ENCODE data around the gene TNNT2. TPM values are rescaled to one million over a fixed set of nuclear protein-coding genes. Genes with fewer than 3 reads are reported as not detected.

TNNT2 gene
- polyA plus RNA-seq (2013, experiment 1 of 4), result 17.3 TPM
- polyA plus RNA-seq (2013, experiment 2 of 4), result 13.8 TPM
- polyA plus RNA-seq (2013, experiment 3 of 4), result 9.9 TPM
- 13.0 TPM for polyA plus RNA-seq (2013, experiment 4 of 4)

DNA sequence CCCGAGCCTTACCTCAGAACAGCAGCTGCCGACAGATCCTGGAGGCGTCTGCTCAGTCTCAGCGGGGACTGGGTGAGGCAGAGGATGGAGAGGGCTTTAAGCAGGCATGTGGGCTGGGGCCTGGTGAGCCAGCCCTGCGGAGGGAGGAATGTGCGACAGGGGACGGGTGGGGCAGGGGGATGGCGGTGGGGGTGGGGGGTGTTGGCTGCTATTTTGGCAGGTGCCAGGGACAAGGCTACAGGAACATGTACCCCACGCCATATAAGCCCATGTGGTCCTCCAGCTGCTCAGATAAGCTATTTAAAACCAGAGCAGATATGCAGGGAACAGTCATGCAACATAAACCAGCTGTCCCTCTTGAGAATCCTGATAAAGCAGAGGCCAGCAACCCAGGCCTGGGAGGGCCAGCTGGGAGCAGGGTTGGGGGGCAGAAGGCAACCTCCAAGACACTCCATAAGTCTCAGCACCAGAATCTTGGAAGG is at the start of gene TNNT2:
TSS of gene TNNT2 (minus strand) at position 70 of the 482 bp plus-strand sequence. CDS start 4,426 bp downstream, outside the sequence.
- 75 to 79% methylated on average over 9 of the region's 9 CpGs for WGBS, 2 experiments
- Histone ChIP-seq H3K36me3 (ENCODE audit: control insufficient read depth, insufficient read depth, low read length) (no peaks in the 10 kb centered on the region), H3K9me3 (ENCODE audit: control insufficient read depth, low read length) (no peaks in the 10 kb centered on the region), H3K4me1 (ENCODE audit: control insufficient read depth, insufficient read depth, low read length) (peaks cover 51% of the 10 kb centered on the region), H3K27me3 (ENCODE audit: control insufficient read depth, insufficient read depth, low read length, poor library complexity, severe bottlenecking) (no peaks in the 10 kb centered on the region), H3K4me3 (ENCODE audit: insufficient read depth, low read depth, low read length) (peak within 1 kb of the TSS; percentile 0), H3K27ac (ENCODE audit: insufficient read depth, low read depth, low read length, poor library complexity, severe bottlenecking) (peak within 1 kb of the TSS; percentile 95)

DNA sequence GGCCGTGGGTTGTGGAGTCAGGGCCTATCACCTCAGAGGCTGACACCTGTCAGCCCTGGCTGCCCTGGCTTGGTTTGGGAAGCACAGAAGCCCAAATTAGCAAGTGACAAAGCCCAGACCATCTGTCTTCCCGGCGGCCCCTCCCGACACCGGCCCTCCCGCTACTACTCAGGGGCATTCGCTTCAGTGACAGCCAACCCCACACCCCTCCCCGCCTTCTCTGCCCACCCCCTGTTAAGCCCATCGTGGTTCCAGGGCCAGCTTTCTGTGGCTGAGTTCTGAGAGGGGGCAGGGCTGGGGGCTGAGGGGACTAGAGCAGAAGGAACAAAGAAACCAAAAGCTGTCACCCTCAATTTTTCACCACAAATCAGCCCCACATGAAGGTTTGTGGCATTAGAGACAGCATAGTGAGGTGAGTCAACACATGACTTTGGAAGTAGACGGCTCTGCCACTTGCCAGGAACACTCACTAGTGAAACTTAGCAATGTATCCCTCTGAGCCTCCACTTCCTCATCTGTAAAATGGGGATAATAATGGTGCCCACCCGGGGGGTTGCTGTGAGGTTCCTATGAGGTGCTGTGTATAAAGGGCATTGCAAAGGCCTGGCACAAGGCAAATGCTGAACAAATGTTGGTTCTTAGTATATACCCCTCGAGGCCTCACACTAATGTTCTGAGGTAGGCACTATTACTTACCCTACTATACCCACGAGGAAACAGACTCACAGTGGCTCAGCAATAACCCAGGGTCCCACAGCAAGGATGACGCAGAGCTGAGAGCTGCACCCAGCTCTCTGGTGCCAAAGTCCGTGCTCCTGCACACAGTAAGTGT is 49.2 kb upstream of the TNNT2 start:
- H3K4me1 ChIP-seq (ENCODE audit: control insufficient read depth, insufficient read depth, low read length), result peaks cover 12% of the 10 kb centered on the region
- 59 to 60% methylated on average over 12 to 15 of the region's 15 CpGs for WGBS, 2 experiments
- no peak overlapping the region for H3K27ac ChIP-seq (ENCODE audit: insufficient read depth, low read depth, low read length, poor library complexity, severe bottlenecking)
- no peaks in the 10 kb centered on the region for H3K27me3 ChIP-seq (ENCODE audit: control insufficient read depth, insufficient read depth, low read length, poor library complexity, severe bottlenecking)
- no peak overlapping the region for H3K4me3 ChIP-seq (ENCODE audit: insufficient read depth, low read depth, low read length)
- H3K36me3 ChIP-seq (ENCODE audit: control insufficient read depth, insufficient read depth, low read length), result no peaks in the 10 kb centered on the region
- H3K9me3 ChIP-seq (ENCODE audit: control insufficient read depth, low read length), result no peaks in the 10 kb centered on the region

DNA sequence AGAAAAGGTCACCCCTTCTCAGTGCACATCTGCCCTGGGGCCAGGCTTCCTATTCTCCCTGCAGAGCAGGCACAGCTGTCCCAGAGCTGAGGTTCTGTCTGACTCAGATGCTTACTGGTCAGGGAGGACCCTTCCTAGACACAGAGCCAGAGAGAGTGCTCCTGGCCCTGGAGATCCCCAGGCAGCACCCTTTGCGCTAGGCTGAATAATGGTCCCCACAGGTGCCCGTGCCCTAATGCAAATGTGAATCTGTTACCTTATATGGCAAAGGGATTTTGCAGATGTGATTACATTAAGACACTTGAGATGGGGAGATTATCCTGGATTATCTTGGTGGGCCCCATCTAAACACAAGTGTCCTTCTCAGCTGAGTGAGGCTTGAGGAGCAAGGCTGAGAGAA is 46.7 kb upstream of the TNNT2 start:
- no peaks in the 10 kb centered on the region for H3K9me3 ChIP-seq (ENCODE audit: control insufficient read depth, low read length)
- no peaks in the 10 kb centered on the region for H3K27me3 ChIP-seq (ENCODE audit: control insufficient read depth, insufficient read depth, low read length, poor library complexity, severe bottlenecking)
- no peaks in the 10 kb centered on the region for H3K36me3 ChIP-seq (ENCODE audit: control insufficient read depth, insufficient read depth, low read length)
- H3K27ac ChIP-seq (ENCODE audit: insufficient read depth, low read depth, low read length, poor library complexity, severe bottlenecking), result no peak overlapping the region
- no peak overlapping the region for H3K4me3 ChIP-seq (ENCODE audit: insufficient read depth, low read depth, low read length)
- H3K4me1 ChIP-seq (ENCODE audit: control insufficient read depth, insufficient read depth, low read length), result peaks cover 15% of the 10 kb centered on the region
- WGBS, 2 experiments, result 88 to 93% methylated on average over 2 of the region's 2 CpGs

DNA sequence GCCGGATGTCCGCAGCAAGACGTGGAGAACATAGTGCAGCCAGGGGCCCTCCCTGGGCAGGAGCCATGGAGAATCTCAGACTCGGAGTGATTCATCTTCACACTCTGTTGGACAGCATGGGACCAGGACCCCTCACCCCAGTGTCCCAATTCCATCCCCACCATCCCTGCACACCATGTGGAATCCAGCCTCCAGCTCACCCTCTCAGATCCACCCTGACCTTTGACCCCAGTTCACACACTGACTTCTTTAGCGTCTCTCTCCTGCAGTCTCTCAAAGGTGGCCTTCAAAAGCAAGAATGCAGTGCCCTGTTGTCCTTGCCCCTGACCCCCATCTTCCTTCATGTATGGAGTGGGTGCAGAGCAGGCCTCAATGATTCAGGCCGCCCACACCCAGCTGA is 46.2 kb upstream of the TNNT2 start:
- H3K4me1 ChIP-seq (ENCODE audit: control insufficient read depth, insufficient read depth, low read length), result peaks cover 15% of the 10 kb centered on the region
- no peaks in the 10 kb centered on the region for H3K36me3 ChIP-seq (ENCODE audit: control insufficient read depth, insufficient read depth, low read length)
- H3K9me3 ChIP-seq (ENCODE audit: control insufficient read depth, low read length), result no peaks in the 10 kb centered on the region
- no peaks in the 10 kb centered on the region for H3K27me3 ChIP-seq (ENCODE audit: control insufficient read depth, insufficient read depth, low read length, poor library complexity, severe bottlenecking)
- WGBS, 2 experiments, result 88 to 90% methylated on average over 6 of the region's 6 CpGs
- H3K4me3 ChIP-seq (ENCODE audit: insufficient read depth, low read depth, low read length), result no peak overlapping the region
- no peak overlapping the region for H3K27ac ChIP-seq (ENCODE audit: insufficient read depth, low read depth, low read length, poor library complexity, severe bottlenecking)

DNA sequence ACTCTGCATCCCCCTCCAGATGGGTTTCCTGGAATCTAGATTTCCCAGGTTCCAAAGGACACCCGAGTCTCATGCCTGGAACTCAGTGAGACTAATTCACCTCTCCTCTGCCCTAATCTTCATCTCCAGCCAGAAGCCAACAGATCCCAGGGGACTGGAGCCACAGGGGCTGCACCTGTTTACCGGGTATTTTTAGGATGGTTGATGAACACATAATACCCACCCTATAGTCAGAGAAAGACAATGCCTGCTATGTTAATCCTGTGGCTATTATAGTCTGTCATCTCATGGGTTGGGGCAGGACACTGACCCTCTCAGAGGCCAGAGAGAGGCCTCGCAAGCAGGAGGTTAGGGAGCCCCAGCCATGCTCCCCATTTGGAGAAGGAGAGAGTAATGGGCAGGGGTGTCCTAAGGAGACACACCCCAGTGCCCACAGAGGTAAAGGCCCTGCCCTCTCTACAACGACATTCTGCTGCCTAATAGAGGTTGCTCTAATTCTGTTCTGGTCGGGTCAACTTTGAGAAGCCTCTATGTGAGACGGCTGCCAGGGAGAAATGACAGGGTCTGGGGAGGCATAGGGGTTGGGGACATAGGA is 45.1 kb upstream of the TNNT2 start:
- H3K36me3 ChIP-seq (ENCODE audit: control insufficient read depth, insufficient read depth, low read length), result no peaks in the 10 kb centered on the region
- no peaks in the 10 kb centered on the region for H3K9me3 ChIP-seq (ENCODE audit: control insufficient read depth, low read length)
- peaks cover 15% of the 10 kb centered on the region for H3K4me1 ChIP-seq (ENCODE audit: control insufficient read depth, insufficient read depth, low read length)
- no peak overlapping the region for H3K27ac ChIP-seq (ENCODE audit: insufficient read depth, low read depth, low read length, poor library complexity, severe bottlenecking)
- H3K4me3 ChIP-seq (ENCODE audit: insufficient read depth, low read depth, low read length), result no peak overlapping the region
- no peaks in the 10 kb centered on the region for H3K27me3 ChIP-seq (ENCODE audit: control insufficient read depth, insufficient read depth, low read length, poor library complexity, severe bottlenecking)
- WGBS, 2 experiments, result 84 to 91% methylated on average over 5 to 6 of the region's 6 CpGs

DNA sequence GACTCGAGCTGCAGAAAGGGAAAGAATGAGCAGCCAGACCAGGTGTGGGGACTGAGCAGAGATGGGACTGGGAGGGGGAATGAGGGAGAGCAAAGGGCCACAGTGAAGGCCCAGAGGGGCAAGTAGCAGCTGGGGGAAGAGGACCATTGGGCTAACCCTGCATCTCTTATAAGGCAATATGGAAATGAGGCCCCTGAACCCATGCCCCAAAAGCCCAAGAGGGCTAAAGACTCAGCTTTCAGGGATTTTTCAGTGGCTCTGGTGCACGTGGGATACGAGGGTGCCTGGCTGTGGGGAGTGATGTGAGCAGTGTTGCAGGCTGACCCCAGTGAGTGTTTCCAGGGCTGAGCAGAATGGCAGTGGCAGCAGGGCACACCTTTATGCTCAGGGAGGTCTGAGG is 44.5 kb upstream of the TNNT2 start:
- 68 to 74% methylated on average over 3 of the region's 3 CpGs for WGBS, 2 experiments
- Histone ChIP-seq H3K36me3 (ENCODE audit: control insufficient read depth, insufficient read depth, low read length) (no peaks in the 10 kb centered on the region), H3K4me3 (ENCODE audit: insufficient read depth, low read depth, low read length) (no peak overlapping the region), H3K27ac (ENCODE audit: insufficient read depth, low read depth, low read length, poor library complexity, severe bottlenecking) (no peak overlapping the region), H3K27me3 (ENCODE audit: control insufficient read depth, insufficient read depth, low read length, poor library complexity, severe bottlenecking) (no peaks in the 10 kb centered on the region), H3K9me3 (ENCODE audit: control insufficient read depth, low read length) (no peaks in the 10 kb centered on the region), H3K4me1 (ENCODE audit: control insufficient read depth, insufficient read depth, low read length) (peaks cover 15% of the 10 kb centered on the region)

DNA sequence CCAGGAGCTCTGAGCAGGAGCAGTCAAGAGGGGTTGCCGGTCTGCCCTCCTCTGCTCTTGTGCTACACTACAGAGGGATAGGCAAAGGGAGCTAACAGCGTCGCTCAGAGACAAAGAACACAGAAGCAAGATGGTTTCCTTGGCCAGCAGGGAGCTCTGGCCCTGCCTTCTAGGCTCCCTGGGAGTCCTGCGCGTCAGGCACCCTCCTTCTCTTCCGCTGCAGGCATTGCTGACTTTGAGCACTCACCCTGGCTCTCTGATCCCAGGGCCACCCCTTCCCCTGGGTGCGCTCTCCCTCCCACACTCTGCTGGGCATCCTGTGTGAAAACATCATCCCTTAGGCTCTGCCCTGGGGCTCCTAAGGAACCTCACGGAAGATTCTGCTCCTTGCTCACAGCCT is 43.6 kb upstream of the TNNT2 start:
- Histone ChIP-seq H3K4me3 (ENCODE audit: insufficient read depth, low read depth, low read length) (no peak overlapping the region), H3K27ac (ENCODE audit: insufficient read depth, low read depth, low read length, poor library complexity, severe bottlenecking) (no peak overlapping the region), H3K27me3 (ENCODE audit: control insufficient read depth, insufficient read depth, low read length, poor library complexity, severe bottlenecking) (no peaks in the 10 kb centered on the region), H3K36me3 (ENCODE audit: control insufficient read depth, insufficient read depth, low read length) (no peaks in the 10 kb centered on the region), H3K4me1 (ENCODE audit: control insufficient read depth, insufficient read depth, low read length) (peaks cover 15% of the 10 kb centered on the region), H3K9me3 (ENCODE audit: control insufficient read depth, low read length) (no peaks in the 10 kb centered on the region)
- WGBS, 2 experiments, result 77 to 79% methylated on average over 8 of the region's 8 CpGs

DNA sequence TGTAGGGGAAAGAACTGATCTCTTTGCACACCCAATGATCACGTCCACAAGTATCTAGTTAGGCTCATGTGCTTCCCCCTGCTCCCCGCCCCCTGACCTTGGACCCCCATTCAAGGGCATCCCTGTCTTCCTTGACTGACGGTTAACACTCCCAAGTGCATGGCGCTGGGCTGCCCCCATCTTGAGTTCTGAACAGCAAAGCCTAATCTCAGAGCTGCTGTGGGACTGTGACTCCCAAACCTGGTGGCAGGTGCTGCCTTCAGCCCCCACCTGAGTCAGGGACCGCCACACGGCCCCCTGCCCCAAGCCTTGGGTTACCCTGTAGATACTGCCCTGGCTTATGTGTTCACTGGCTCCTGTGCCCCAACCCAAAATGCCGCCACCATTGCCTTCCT is 43.1 kb upstream of the TNNT2 start:
- Histone ChIP-seq H3K36me3 (ENCODE audit: control insufficient read depth, insufficient read depth, low read length) (no peaks in the 10 kb centered on the region), H3K27me3 (ENCODE audit: control insufficient read depth, insufficient read depth, low read length, poor library complexity, severe bottlenecking) (no peaks in the 10 kb centered on the region), H3K4me1 (ENCODE audit: control insufficient read depth, insufficient read depth, low read length) (peaks cover 15% of the 10 kb centered on the region), H3K9me3 (ENCODE audit: control insufficient read depth, low read length) (no peaks in the 10 kb centered on the region), H3K27ac (ENCODE audit: insufficient read depth, low read depth, low read length, poor library complexity, severe bottlenecking) (no peak overlapping the region), H3K4me3 (ENCODE audit: insufficient read depth, low read depth, low read length) (no peak overlapping the region)
- WGBS, 2 experiments, result 93% methylated on average over 7 of the region's 7 CpGs

DNA sequence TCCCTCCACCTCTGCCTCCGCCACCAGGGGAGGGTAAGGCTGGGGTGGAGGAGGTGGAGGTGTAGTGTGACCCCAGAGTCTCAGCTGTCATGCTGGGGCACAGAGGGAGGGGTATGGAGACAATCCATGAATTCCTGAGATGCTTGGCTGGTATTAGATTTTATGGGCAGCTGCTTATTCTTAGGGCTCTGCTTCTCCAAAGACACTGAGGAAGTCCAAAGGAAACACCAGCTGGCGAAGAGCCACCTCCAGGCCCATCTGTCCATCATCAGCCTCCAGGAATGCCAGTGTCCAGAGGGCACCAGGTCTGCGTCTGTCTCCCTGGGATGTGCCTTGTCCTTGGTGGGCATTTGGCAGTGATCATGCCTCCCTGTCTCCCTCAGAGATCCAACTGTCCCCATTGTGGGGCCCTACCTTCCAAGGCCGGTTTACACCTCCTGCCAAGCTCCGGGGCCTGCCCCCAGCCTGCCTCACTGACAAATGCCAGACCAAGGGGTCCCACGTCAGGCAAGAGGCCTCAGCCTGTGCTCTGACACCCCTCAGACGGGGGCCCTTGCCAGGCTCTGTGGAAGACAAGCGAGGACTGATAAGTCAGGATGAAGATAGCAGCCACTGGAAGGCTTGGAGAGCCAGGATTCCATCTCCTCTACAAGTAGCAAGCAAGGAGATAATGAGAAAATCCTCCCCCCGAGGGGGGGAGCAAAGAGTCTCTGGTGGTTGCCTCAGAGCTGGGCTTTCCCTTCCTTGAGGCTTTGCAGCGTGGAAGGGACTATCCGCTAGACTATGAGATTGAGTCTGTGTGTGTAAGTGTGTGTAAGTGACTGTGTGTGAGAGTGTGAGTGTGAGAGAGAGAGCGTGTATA is 42.5 kb upstream of the TNNT2 start:
- peaks cover 15% of the 10 kb centered on the region for H3K4me1 ChIP-seq (ENCODE audit: control insufficient read depth, insufficient read depth, low read length)
- H3K9me3 ChIP-seq (ENCODE audit: control insufficient read depth, low read length), result no peaks in the 10 kb centered on the region
- H3K36me3 ChIP-seq (ENCODE audit: control insufficient read depth, insufficient read depth, low read length), result no peaks in the 10 kb centered on the region
- no peaks in the 10 kb centered on the region for H3K27me3 ChIP-seq (ENCODE audit: control insufficient read depth, insufficient read depth, low read length, poor library complexity, severe bottlenecking)
- H3K4me3 ChIP-seq (ENCODE audit: insufficient read depth, low read depth, low read length), result no peak overlapping the region
- WGBS, 2 experiments, result 89 to 92% methylated on average over 12 of the region's 12 CpGs
- H3K27ac ChIP-seq (ENCODE audit: insufficient read depth, low read depth, low read length, poor library complexity, severe bottlenecking), result no peak overlapping the region

DNA sequence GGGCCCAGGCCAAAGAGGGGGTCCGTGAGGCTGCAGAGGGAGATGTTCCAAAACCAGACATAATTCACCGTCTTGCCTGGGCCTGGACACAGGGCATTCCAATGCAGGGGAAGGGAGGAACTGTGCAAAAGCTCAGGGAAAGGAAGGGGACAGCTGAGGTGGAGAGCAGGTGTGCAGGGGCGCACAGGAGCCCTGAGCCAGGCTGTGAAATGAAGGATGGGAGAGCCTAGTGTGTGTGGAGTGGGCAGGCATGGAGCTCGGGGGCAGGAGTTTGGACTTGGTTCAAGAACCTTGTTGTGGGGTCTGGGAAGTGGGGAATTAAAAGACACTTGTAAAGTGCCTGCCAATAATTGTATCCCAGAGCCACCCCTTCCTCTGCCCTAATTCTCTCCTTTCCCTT is 41.8 kb upstream of the TNNT2 start:
- no peak overlapping the region for H3K27ac ChIP-seq (ENCODE audit: insufficient read depth, low read depth, low read length, poor library complexity, severe bottlenecking)
- H3K27me3 ChIP-seq (ENCODE audit: control insufficient read depth, insufficient read depth, low read length, poor library complexity, severe bottlenecking), result no peaks in the 10 kb centered on the region
- H3K4me3 ChIP-seq (ENCODE audit: insufficient read depth, low read depth, low read length), result no peak overlapping the region
- H3K4me1 ChIP-seq (ENCODE audit: control insufficient read depth, insufficient read depth, low read length), result peaks cover 15% of the 10 kb centered on the region
- no peaks in the 10 kb centered on the region for H3K36me3 ChIP-seq (ENCODE audit: control insufficient read depth, insufficient read depth, low read length)
- 93 to 94% methylated on average over 4 of the region's 4 CpGs for WGBS, 2 experiments
- H3K9me3 ChIP-seq (ENCODE audit: control insufficient read depth, low read length), result no peaks in the 10 kb centered on the region
